Colonic mucosa (tissue), 4 donors: Measurements from ENCODE around the gene ALDH1A3. TPM values are rescaled to one million over a fixed set of nuclear protein-coding genes. Genes with fewer than 3 reads are reported as not detected.

ENCODE experiments used
- DNase-seq: peaks from one replicate; pipeline ENCODE4 v3.0.0-alpha.2; 2020
- H3K27ac ChIP-seq: fragments of 200-600 bp; one replicate; pipeline ENCODE4 v1.8.0; 2021
- H3K27me3 ChIP-seq: fragments of 200-600 bp; one replicate; pipeline ENCODE4 v1.8.0; 2021
- H3K36me3 ChIP-seq: fragments of 200-600 bp; one replicate; pipeline ENCODE4 v1.8.0; 2021
- H3K4me1 ChIP-seq: fragments of 200-600 bp; one replicate; pipeline ENCODE4 v1.8.0; 2021; ENCODE audit warnings: mild to moderate bottlenecking
- H3K4me3 ChIP-seq: fragments of 200-600 bp; one replicate; pipeline ENCODE4 v1.8.0; 2021
- H3K9ac ChIP-seq, 2 donors: one replicate each; pipeline ENCODE4 v1.7.0; 2013; ENCODE audit warnings: control low read depth in 2 of 2, low read depth in 2 of 2, low read length in 2 of 2
- H3K9me3 ChIP-seq: fragments of 200-600 bp; one replicate; pipeline ENCODE4 v1.8.0; 2021
- intact Hi-C: fragments of 100-400 bp; cut with DNase I; formaldehyde crosslinking; loops from one replicate; pipeline ENCODE4 v1.14.1; 2022
- total RNA-seq, 2 donors: library from RNA; stranded (reverse); fragmentation: NEBNext Ultra II Directional in 1 of 2; extraction: Animal tissue kit (Norgen Biotek cat#: 25700) in 1 of 2; gene quantifications; one replicate each; pipeline ENCODE4 v1.2.1, GENCODE V29; 2021
- TF ChIP-seq, protein P1 (sequence below): fragments of 200-600 bp; IDR thresholded peaks from one replicate; pipeline ENCODE4 v1.8.0; 2022; ENCODE audit warnings: antibody characterized with exemption, mild to moderate bottlenecking
- donor health status: healthy.
- donor health status: DM: no; HTN: no; CAD: no.
- donor health status: DM: no; HTN: no; CAD: no.

Gene ALDH1A3
- total RNA-seq, 2 donors from 2014 or later: 3.8 to 7.4 TPM

DNA sequence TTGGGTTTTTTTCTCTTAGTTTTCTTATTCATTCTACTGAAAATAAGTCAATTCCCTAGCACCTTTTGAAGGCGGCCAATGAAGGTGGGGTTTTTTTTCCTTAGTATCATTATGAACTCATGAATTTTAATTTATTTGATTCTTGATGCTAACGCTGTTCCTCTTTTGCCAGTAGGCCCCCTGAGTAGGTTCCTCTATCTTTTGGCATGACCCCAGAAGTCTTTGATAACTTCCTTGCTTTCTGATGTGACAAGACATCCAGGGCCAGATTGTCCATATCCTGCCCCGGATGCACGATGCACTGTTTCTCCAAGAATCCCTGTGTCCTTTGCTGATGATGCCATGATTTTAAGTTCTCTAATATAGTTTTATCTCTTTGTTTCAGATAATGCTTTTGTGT lies 60.2 kb downstream of the ALDH1A3 start:
- Histone ChIP-seq H3K27ac (no peak overlapping the region), H3K4me3 (no peak overlapping the region), H3K27me3 (no peaks in the 10 kb centered on the region), H3K36me3 (no peaks in the 10 kb centered on the region), H3K9ac (no peak overlapping the region), H3K4me1 (no peaks in the 10 kb centered on the region), H3K9me3 (no peaks in the 10 kb centered on the region)
- no peak for DNase-seq
- intact Hi-C loops: no loop called here
- TF ChIP-seq, protein P1, sequence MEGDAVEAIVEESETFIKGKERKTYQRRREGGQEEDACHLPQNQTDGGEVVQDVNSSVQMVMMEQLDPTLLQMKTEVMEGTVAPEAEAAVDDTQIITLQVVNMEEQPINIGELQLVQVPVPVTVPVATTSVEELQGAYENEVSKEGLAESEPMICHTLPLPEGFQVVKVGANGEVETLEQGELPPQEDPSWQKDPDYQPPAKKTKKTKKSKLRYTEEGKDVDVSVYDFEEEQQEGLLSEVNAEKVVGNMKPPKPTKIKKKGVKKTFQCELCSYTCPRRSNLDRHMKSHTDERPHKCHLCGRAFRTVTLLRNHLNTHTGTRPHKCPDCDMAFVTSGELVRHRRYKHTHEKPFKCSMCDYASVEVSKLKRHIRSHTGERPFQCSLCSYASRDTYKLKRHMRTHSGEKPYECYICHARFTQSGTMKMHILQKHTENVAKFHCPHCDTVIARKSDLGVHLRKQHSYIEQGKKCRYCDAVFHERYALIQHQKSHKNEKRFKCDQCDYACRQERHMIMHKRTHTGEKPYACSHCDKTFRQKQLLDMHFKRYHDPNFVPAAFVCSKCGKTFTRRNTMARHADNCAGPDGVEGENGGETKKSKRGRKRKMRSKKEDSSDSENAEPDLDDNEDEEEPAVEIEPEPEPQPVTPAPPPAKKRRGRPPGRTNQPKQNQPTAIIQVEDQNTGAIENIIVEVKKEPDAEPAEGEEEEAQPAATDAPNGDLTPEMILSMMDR: no peak

DNA sequence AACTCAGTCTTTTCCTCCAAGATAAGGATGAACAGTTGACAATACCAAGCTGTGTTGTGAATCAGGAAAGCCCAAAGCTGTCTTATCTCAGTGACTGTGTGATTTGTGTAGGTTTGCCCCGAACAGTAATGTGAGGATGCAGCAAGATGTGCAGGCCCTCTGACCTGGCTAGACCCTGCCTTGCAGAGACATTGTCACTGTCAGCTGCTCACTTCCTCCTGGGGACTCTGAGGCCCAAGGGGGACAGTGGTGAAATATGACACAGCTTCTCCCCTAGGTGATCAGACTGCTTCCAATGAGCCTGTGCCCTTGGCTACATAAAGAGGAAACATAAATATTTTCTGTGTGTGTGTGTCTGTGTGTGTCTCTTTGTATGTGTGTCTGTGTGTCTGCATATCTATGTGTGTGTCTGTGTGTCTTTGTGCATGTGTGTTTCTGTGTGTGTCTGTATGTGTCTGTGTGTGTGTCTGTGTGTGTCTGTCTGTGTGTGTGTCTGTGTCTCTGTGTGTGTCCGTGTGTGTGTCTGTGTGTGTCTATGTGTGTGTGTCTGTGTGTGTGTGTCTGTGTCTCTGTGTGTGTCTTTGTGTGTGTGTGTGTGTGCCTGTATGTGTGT lies 61.2 kb downstream of the ALDH1A3 start:
- intact Hi-C loops: no loop called here
- Histone ChIP-seq H3K4me1 (no peaks in the 10 kb centered on the region), H3K4me3 (no peak overlapping the region), H3K36me3 (no peaks in the 10 kb centered on the region), H3K27ac (no peak overlapping the region), H3K9me3 (no peaks in the 10 kb centered on the region), H3K27me3 (no peaks in the 10 kb centered on the region), H3K9ac (no peak overlapping the region)
- no peak for DNase-seq
- TF ChIP-seq, protein P1: no peak

DNA sequence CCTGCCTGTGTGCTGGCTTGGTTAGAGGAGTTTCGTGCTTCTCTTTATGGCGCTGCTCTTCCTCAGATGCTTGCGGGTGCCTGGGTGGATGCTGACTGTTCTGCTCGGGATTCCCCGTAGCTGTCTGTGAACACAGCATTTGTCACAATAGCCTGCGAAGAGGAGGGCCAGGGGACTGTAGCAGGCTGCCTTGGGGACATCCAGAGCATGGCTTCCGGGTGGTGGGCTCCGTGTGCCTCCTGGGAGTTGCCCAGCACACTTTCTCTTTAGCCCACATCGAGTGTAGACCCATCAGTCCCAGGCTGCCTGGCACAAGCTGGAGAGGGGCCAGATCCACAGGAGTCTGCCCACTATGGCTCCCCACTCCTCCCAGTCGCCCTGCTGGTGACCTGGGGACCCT lies 61.9 kb downstream of the ALDH1A3 start:
- no peaks in the 10 kb centered on the region for H3K36me3 ChIP-seq
- no peaks in the 10 kb centered on the region for H3K9me3 ChIP-seq
- H3K27ac ChIP-seq: no peak overlapping the region
- H3K4me1 ChIP-seq: no peaks in the 10 kb centered on the region
- intact Hi-C loops: no loop called here
- H3K4me3 ChIP-seq: no peak overlapping the region
- no peaks in the 10 kb centered on the region for H3K27me3 ChIP-seq
- DNase-seq: no peak
- TF ChIP-seq, protein P1: no peak
- H3K9ac ChIP-seq: no peak overlapping the region

DNA sequence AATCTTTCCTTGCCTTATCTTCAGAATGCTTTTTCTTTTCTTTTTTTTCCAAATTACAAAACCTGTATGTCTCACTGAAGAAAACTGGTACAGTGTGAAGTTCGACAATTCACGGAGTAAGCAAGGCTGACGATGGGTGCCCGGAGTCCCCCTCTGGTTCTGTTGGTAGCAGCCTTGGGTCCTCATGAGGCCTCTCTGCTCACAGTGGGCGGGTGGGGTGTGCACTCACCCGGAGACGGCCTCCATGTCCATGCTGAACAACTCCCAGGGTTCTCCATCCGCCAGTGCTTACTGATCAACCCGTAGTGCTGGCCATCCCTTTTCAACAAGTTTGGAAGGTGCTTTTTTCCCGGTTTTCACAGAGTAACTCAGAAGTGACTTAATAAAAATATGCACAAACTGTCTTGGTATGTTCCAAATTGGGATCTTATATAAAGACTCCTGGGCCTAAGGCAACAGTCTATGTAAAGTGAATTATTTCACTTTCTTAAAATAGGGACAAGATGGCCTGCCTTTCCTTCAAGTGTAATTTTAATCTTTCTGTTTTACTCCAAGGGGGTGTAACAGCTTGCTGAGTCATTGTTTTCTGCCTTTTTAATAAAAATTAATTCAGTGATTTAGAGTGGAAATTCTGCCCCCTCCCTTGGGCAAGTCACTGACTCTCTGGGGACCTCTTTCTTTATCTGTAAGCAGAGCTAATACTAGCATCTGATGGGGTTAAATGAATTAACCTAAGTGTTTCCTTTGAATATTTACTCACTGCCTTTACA lies 63.2 kb downstream of the ALDH1A3 start:
- intact Hi-C loops: no loop called here
- H3K9me3 ChIP-seq: no peaks in the 10 kb centered on the region

DNA sequence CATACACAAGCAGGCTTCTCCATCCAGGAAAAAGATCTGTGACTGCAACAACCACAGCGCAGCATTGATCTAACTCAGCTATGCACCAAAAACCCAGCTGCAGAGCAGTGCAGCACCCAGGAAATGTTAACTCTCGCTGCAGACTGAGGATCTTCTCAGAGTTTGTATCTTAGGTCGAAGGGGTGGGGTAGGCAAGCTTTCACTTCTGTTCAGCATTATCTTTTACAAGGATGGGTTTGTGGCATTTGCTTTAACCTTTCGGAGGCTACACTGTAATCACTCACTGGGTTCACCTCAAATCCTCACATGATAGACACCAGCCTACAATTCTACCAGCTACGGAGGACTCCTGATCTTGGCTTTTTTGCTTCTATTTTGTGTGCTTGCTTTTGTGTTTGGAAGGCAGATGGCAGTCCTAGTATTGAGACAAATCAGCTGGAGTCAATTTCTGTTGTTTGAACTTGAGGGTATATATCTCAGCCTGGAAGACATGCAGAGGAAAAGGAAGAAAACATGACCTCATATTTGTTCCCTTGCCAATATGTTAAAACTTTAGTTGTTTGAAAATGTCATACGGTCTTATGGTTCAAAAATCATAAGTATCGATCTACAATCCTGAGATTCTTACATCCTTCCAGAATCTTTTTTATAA lies 64.7 kb downstream of the ALDH1A3 start:
- Histone ChIP-seq H3K36me3 (no peaks in the 10 kb centered on the region), H3K4me3 (no peak overlapping the region), H3K9me3 (no peaks in the 10 kb centered on the region), H3K27ac (no peak overlapping the region), H3K27me3 (no peaks in the 10 kb centered on the region), H3K9ac (no peak overlapping the region), H3K4me1 (no peaks in the 10 kb centered on the region)
- DNase-seq: no peak
- TF ChIP-seq, protein P1: no peak
- intact Hi-C loops: no loop called here

More for the DNA sequence above, 63.2 kb downstream of the ALDH1A3 start:
- Histone ChIP-seq H3K27ac (no peak overlapping the region), H3K36me3 (no peaks in the 10 kb centered on the region), H3K4me3 (no peak overlapping the region), H3K9ac (no peak overlapping the region), H3K4me1 (no peaks in the 10 kb centered on the region), H3K27me3 (no peaks in the 10 kb centered on the region)
- TF ChIP-seq, protein P1: no peak
- no peak for DNase-seq
